ENCODE results near the gene CNOT8. TPM values are rescaled to one million over a fixed set of nuclear protein-coding genes. Genes with fewer than 3 reads are reported as not detected.

CNOT8 gene
- total and polyA plus RNA-seq, 9 of the 15 experiments (the other 6 are each of a cell fraction or from before 2014, with no cell fraction given): 15.2 to 68.9 (median 52.1) TPM

GRCh38 chr5:154860765-154861164 is 2.3 kb downstream of the CNOT8 start (continued):
- TF ChIP-seq ARID2 (IDR thresholded peaks at IDR 0.05) (no peak), DLX4 (CRISPR knock-in tag; IDR thresholded peaks at IDR 0.05) (no peak), FOXA1 (IDR thresholded peaks at IDR 0.05; ENCODE audit: borderline replicate concordance) (no peak), ZHX1 (conservative IDR thresholded peaks at IDR 0.05; ENCODE audit: low read length) (no peak)

- ATAC-seq (no peak), FAIRE-seq (no peak), DNase-seq (ENCODE audit: extremely low read depth in 1 of 4, low spot score in 3 of 4) (no peak)
- Histone ChIP-seq H3K4me3 (no peak overlapping the region), H3K9ac (ENCODE audit: insufficient read depth in 1 of 2, low read depth in 2 of 2, low read length in 2 of 2) (no peak overlapping the region), H3K36me3 (ENCODE audit: control insufficient read depth, insufficient read depth, low read length) (peaks cover 49% of the 10 kb centered on the region), H3K79me2 (ENCODE audit: control insufficient read depth, insufficient read depth, low read length) (peaks cover 73% of the 10 kb centered on the region), H3K27ac (ENCODE audit: extremely low read depth, low read depth, low read length) (no peak overlapping the region), H3K4me1 (replicated peaks in 1 of 2; ENCODE audit: control insufficient read depth in 2 of 2, insufficient read depth in 2 of 2, low read length in 2 of 2) (peaks cover 9 to 18% of the 10 kb centered on the region in 2 experiments; a peak in 4 of 5 replicates), H3K9me1 (ENCODE audit: control insufficient read depth, insufficient read depth, low read length) (no peaks in the 10 kb centered on the region), H3K9me3 (replicated peaks; ENCODE audit: control insufficient read depth, insufficient read depth, low read depth, low read length) (no peaks in the 10 kb centered on the region), H4K20me1 (replicated peaks; ENCODE audit: control insufficient read depth, insufficient read depth, low read length) (no peaks in the 10 kb centered on the region; the same call in 1 of the 2 replicates), H3K4me2 (ENCODE audit: insufficient read depth, low read length) (no peak overlapping the region), H2AFZ (ENCODE audit: low read depth, low read length) (no peak overlapping the region), H3K27me3 (ENCODE audit: control insufficient read depth in 2 of 2, insufficient read depth in 2 of 2, low read length in 2 of 2) (no peaks in the 10 kb centered on the region)
- no TSS peak for BruUV-seq (replicated peaks)
- in situ Hi-C loops (cut with MboI) (no loop called here), intact Hi-C loops (cut with micrococcal nuclease) (no loop called here)
- POLR2A ChIA-PET: no interaction called here
- TF ChIP-seq TRIM28 (IDR thresholded peaks at IDR 0.05): no peak
- TF ChIP-seq BACH1 (tag; IDR thresholded peaks at IDR 0.05): no peak
- no peak for TF ChIP-seq NFIX (CRISPR knock-in tag; IDR thresholded peaks at IDR 0.05; ENCODE audit: low read depth)
- no peak for TF ChIP-seq E2F6 (IDR thresholded peaks at IDR 0.05; ENCODE audit: borderline replicate concordance in 1 of 2, extremely low read depth in 1 of 2, insufficient read depth in 1 of 2, insufficient read length in 1 of 2, low read depth in 1 of 2, low read length in 1 of 2, poor library complexity in 1 of 2, severe bottlenecking in 1 of 2)
- TF ChIP-seq, protein P1, sequence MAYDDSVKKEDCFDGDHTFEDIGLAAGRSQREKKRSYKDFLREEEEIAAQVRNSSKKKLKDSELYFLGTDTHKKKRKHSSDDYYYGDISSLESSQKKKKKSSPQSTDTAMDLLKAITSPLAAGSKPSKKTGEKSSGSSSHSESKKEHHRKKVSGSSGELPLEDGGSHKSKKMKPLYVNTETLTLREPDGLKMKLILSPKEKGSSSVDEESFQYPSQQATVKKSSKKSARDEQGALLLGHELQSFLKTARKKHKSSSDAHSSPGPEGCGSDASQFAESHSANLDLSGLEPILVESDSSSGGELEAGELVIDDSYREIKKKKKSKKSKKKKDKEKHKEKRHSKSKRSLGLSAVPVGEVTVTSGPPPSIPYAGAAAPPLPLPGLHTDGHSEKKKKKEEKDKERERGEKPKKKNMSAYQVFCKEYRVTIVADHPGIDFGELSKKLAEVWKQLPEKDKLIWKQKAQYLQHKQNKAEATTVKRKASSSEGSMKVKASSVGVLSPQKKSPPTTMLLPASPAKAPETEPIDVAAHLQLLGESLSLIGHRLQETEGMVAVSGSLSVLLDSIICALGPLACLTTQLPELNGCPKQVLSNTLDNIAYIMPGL (CRISPR knock-in tag; IDR thresholded peaks at IDR 0.05): no peak
- TF ChIP-seq ZNF668 (CRISPR knock-in tag; IDR thresholded peaks at IDR 0.05): no peak
- no peak for TF ChIP-seq ZKSCAN1 (IDR thresholded peaks at IDR 0.05; ENCODE audit: low read depth, low read length)
- no peak for TF ChIP-seq POLR2B (IDR thresholded peaks at IDR 0.05; ENCODE audit: low read depth, partially characterized antibody)
- TF ChIP-seq ZNF695 (CRISPR knock-in tag; IDR thresholded peaks at IDR 0.05): no peak
- WGBS (ENCODE audit: insufficient coverage, low coverage, missing lambda C conversion rate): 76% methylated on average over 8 of the region's 8 CpGs
- CTCF ChIA-PET (ENCODE audit: low intra/inter-chr PET ratio): no interaction called here
Measured at GRCh38 chr5:154861946-154862345, 3.5 kb downstream of the CNOT8 start.
